GM13977 (cell line): ENCODE measurements around the gene MYO10.

Source experiments
- DNase-seq: peaks from one replicate; pipeline ENCODE4 v3.0.0; 2012; ENCODE audit warnings: low spot score
- in situ Hi-C: fragments of 300-500 bp; cut with MboI; formaldehyde crosslinking; loops from one replicate; pipeline ENCODE4 v1.12.0; 2022; ENCODE audit warnings: low sequenced_read_pairs, low pct_unique_long_range_greater_than_20kb, mixed read lengths, inconsistent platforms; ENCODE audit not compliant: unreplicated experiment
- TF ChIP-seq, protein P1 (sequence below): IDR thresholded peaks from 2 replicates; pipeline ENCODE4 v1.5.1; 2012; ENCODE audit warnings: mild to moderate bottlenecking, control low read depth; ENCODE audit not compliant: insufficient read depth; ENCODE audit errors: extremely low read depth, missing control alignments

Gene MYO10

DNA sequence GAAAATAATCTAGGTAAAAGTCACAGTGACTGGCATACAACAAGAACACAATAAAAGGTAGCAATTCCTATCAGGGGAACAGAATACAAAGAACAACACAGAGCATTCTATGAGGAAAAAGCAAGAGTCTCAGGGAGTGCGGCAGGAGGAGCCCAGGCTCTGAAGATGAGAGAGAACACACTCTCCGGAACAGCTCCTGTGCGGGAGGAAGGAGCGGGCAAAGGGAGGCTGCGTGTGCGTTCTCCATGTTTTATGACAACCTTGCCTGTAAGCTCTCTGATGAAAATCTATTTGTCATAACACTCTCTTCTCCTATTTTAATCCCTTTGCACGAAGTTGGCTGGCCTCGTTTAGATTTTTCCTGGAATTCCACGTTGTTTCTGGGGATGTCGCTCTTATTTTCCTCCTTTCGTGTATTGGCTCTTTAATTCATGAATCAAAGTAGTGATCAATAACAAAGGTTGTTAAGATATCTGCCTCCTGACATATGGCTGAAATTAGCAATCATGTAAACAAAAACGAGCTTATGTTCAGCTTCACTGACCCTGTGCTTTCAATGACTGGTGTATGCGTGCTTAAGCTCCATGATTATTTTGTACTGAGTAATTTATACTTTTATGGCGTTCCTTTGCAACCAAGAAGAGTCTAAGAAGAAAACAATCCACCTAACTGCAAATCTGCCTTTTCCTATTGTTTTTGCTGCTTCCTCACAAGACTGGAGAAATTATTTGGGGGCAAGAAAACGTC is 109.5 kb downstream of the MYO10 start:
- in situ Hi-C loops: no loop called here
- TF ChIP-seq, protein P1, sequence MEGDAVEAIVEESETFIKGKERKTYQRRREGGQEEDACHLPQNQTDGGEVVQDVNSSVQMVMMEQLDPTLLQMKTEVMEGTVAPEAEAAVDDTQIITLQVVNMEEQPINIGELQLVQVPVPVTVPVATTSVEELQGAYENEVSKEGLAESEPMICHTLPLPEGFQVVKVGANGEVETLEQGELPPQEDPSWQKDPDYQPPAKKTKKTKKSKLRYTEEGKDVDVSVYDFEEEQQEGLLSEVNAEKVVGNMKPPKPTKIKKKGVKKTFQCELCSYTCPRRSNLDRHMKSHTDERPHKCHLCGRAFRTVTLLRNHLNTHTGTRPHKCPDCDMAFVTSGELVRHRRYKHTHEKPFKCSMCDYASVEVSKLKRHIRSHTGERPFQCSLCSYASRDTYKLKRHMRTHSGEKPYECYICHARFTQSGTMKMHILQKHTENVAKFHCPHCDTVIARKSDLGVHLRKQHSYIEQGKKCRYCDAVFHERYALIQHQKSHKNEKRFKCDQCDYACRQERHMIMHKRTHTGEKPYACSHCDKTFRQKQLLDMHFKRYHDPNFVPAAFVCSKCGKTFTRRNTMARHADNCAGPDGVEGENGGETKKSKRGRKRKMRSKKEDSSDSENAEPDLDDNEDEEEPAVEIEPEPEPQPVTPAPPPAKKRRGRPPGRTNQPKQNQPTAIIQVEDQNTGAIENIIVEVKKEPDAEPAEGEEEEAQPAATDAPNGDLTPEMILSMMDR: no peak
- no peak for DNase-seq

DNA sequence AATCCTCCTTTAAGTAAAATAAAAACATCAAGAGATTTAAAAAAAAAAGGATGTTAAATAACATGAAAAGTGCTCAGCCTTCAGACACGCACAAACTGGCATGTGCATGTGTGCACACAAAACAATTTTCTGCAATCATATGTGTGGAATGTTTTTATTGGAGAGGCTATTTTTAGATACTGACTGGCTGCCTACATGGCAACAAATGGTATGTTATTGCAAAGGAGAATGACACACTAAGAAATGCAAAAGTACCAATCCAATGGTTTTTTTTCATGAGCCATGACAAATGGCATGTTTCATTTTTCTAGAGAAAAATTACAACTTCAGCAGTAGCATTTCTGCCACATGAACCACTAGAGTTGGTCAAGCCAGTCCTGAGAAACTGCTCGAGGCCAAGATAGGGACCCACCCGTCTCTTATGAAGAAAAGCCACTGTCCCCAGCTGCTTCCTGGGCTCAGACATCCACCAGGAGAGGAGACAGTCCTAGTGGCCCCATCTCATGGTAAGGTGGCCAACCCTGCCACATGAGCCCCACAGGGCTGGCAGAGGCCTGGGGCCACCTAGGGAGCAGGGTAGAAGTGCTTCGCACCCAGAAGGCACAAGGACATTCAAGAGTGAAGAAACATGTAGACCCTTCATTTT is 116.4 kb downstream of the MYO10 start:
- in situ Hi-C loops: no loop called here
- no peak for DNase-seq
- TF ChIP-seq, protein P1: no peak

GRCh38 chr5:16815432-16815831 is 120.7 kb downstream of the MYO10 start:
- TF ChIP-seq, protein P1: no peak
- DNase-seq: no peak
- in situ Hi-C loops: no loop called here

GRCh38 chr5:16812911-16813310 is 123.2 kb downstream of the MYO10 start:
- in situ Hi-C loops: no loop called here
- TF ChIP-seq, protein P1: no peak
- no peak for DNase-seq

DNA sequence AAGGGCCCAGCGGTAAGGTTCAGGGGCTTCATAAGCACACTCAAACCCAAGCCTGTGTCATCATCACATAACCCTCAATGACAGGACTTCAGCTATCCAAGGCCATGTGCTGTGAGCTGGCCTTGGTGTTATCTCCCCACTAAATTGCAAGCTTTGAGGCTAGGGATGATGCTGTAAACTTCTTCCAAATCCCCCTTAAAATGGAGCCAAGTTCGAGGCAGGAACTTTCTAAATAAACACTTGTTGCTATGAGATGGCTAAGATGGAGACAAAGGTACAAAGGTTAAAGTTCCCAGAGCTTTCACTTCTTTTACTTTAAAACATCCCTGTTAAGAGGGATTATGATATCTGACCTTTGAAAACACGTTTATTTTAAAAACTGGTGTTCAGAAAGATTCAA is 123.6 kb downstream of the MYO10 start:
- TF ChIP-seq, protein P1: no peak
- in situ Hi-C loops: no loop called here
- no peak for DNase-seq

GRCh38 chr5:16810208-16810854 is 125.8 kb downstream of the MYO10 start:
- TF ChIP-seq, protein P1: no peak
- in situ Hi-C loops: no loop called here
- no peak for DNase-seq
